D721Med (cell line): ENCODE data around the gene CFAP74.
"Not testable (repeated sequence)": the region's sequence is repeated elsewhere in the genome, so short reads cannot be mapped to it uniquely, and the experiment has no call there.

Experiments
- DNase-seq: peaks from one replicate; pipeline ENCODE4 v3.0.0; 2011; ENCODE audit warnings: low spot score; ENCODE audit not compliant: insufficient read length
- FAIRE-seq: peaks from 2 replicates; lab custom pipeline; 2011; peaks lifted over from hg19 to GRCh38; lab: Jason Lieb, UNC
- CTCF ChIP-seq: IDR thresholded peaks from 2 replicates; pipeline ENCODE4 v1.5.1; 2012; ENCODE audit warnings: mild to moderate bottlenecking, control low read depth; ENCODE audit not compliant: insufficient read depth; ENCODE audit errors: missing control alignments

Gene CFAP74

GRCh38 chr1:1985375-1986050 lies 18.1 kb downstream of the CFAP74 start:
- TF ChIP-seq CTCF = no peak
- FAIRE-seq (no peak), DNase-seq (no peak)

- no peak for DNase-seq
- no peak for FAIRE-seq
Observed at GRCh38 chr1:1984560-1985070, 19.0 kb downstream of the CFAP74 start.

GRCh38 chr1:1982379-1983232 lies 21.0 kb downstream of the CFAP74 start:
- no peak for TF ChIP-seq CTCF
- DNase-seq = no peak
- no peak for FAIRE-seq

More at GRCh38 chr1:1984560-1985070, 19.0 kb downstream of the CFAP74 start:
- TF ChIP-seq CTCF = no peak

- DNase-seq, FAIRE-seq: not testable (repeated sequence)
Observed at GRCh38 chr1:1981631-1982327, 21.8 kb downstream of the CFAP74 start.

- DNase-seq = no peak
- FAIRE-seq = no peak
- no peak for TF ChIP-seq CTCF
Observed at GRCh38 chr1:1981142-1981500, 22.5 kb downstream of the CFAP74 start.

GRCh38 chr1:1980467-1981141 lies 23.0 kb downstream of the CFAP74 start:
- FAIRE-seq (no peak), DNase-seq (no peak)
- no peak for TF ChIP-seq CTCF

GRCh38 chr1:1979482-1980165 lies 24.0 kb downstream of the CFAP74 start:
- TF ChIP-seq CTCF = no peak
- DNase-seq (no peak), FAIRE-seq (no peak)

- not testable (repeated sequence) for FAIRE-seq, DNase-seq
Observed at GRCh38 chr1:1978690-1979481, 24.7 kb downstream of the CFAP74 start.
